Coronary artery (tissue), 2 donors: ENCODE results near the gene ADAMTS15.

Experiments used
- DNase-seq: peaks from one replicate; pipeline ENCODE4 v3.0.0-alpha.2; 2017; ENCODE audit warnings: low spot score
- H3K27ac ChIP-seq, 2 donors: fragments of 200-600 bp; sonication (generic); one replicate each; pipeline ENCODE4 v1.5.1; 2016 to 2019
- H3K4me3 ChIP-seq: fragments of 200-600 bp; sonication (generic); 2 replicates; pipeline ENCODE4 v1.5.1; 2016; ENCODE audit warnings: mild to moderate bottlenecking, moderate library complexity
- TF ChIP-seq, protein P1 (sequence below): fragments of 200-600 bp; sonication (generic); IDR thresholded peaks from one replicate; pipeline ENCODE4 v1.5.1; 2019; ENCODE audit warnings: antibody characterized with exemption

Gene ADAMTS15

GRCh38 chr11:130418756-130419155 lies 29.7 kb upstream of the ADAMTS15 start:
- TF ChIP-seq, protein P1, sequence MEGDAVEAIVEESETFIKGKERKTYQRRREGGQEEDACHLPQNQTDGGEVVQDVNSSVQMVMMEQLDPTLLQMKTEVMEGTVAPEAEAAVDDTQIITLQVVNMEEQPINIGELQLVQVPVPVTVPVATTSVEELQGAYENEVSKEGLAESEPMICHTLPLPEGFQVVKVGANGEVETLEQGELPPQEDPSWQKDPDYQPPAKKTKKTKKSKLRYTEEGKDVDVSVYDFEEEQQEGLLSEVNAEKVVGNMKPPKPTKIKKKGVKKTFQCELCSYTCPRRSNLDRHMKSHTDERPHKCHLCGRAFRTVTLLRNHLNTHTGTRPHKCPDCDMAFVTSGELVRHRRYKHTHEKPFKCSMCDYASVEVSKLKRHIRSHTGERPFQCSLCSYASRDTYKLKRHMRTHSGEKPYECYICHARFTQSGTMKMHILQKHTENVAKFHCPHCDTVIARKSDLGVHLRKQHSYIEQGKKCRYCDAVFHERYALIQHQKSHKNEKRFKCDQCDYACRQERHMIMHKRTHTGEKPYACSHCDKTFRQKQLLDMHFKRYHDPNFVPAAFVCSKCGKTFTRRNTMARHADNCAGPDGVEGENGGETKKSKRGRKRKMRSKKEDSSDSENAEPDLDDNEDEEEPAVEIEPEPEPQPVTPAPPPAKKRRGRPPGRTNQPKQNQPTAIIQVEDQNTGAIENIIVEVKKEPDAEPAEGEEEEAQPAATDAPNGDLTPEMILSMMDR = no peak
- Histone ChIP-seq H3K27ac (peak overlapping the region in 1 of 2 donors; percentile 54), H3K4me3 (no peak overlapping the region)
- no peak for DNase-seq

DNA sequence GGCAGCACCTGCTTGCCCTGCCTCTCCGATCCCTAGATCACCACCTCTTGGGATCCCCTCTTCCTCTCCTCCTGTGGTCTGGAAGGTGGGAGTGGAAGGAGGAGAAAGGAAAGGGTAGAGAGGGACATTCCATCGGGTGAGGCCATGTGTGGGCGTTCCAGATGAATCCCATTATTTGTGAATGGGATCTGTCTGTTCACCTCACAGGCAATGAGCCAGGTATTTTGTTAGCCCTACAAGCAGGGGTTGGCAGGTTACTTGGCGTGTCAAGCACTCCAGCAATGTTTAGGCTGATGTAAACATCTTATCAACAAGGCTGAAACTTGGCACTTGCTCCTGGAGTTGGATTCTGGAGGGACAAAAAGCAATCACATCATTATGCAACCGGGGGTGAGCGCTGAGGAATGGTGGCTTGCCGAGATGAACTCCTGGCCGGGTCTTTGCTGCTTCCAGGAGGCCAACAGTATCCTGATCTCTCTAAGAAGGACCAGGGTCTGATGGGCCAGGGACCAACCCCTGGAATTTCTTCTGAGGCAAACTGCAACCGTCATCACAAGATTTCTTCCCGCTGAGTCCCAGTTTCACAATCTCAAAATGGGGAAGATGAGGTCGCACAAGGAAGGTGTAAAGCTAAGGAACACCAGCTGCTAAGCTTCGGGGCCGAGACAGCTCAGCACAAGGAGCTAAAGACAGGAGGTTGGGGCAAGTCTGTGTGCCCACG lies 27.8 kb upstream of the ADAMTS15 start:
- DNase-seq = no peak
- TF ChIP-seq, protein P1 = no peak
- Histone ChIP-seq H3K4me3 (no peak overlapping the region), H3K27ac (peak overlapping the region in 1 of 2 donors; percentile 47)

DNA sequence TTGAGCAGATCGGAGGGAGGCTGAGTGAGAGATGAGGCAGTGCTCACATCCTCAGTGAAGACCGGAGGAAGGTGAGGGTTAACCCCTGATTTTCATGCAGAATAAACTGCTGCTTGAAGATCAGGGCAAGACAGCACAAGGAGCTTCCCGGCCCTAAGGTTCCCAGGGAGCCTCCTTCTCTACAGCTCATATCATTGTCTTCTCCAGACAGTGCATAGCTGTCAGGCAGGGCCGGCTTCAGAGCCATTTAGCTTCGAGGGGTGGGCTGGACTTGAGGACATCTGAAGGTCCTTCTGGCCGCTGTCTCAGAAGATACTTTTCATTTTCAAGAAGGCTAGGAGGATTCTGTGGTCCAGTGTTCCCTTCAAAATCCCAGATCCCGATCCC lies 27.3 kb upstream of the ADAMTS15 start:
- peak overlapping the region in 1 of 2 donors; percentile 47 for H3K27ac ChIP-seq
- H3K4me3 ChIP-seq = no peak overlapping the region
- TF ChIP-seq, protein P1 = no peak
- DNase-seq = no peak

DNA sequence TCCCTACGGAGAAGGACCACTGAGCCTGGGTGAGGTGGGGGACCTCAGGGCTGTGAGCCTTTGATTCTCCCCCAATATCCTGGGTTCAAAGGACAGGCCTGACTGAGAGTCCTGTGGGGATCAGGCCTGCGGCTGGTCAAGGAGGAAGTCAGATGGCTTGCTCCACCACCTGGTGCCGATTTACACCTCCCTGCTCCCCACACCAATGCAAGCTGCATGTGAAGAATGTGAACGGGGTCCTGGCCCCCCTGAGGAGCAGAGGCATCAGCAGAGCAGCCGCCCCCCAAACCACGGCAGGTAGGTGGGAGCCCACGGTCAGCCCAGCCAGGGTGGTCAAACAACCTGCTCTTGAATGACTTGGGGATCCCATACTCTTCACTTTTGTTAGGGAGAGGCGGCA lies 26.7 kb upstream of the ADAMTS15 start:
- no peak overlapping the region for H3K4me3 ChIP-seq
- H3K27ac ChIP-seq = no peak overlapping the region
- TF ChIP-seq, protein P1 = no peak
- DNase-seq = no peak

DNA sequence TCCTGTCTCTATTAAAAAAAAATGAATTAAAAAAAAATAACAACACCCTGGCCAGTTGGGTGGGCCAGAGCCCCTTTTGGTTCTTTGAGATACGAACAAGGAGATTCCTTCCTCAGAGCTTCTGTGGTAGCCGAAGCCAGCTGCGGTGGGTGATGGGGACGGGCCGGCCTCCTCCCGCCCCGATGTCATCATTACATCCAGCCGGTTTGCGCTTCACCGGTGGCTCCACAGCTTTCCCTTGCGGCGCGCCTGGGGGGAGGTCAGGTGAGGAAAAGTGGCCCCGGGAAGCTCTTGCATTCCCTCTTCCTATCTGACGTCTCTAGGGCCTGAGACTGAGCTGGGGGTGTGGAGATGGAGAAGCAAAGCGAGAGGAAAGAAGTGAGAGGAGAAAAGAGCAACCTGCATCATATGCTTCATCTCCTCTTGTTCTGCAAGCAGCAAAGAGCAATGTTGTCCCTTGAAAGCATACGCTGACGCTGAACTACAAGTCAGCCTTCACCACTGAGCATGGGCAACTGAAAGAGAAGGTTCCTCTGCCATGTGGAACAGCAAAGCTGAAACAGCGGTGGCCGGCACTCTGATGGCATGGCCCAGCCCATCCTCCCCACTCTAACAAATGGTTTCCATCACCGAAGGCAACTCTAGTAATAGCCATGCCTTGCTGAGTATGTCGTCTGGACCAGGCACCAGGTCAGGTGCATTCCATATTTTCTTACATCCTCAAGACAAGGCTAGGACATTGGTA lies 26.0 kb upstream of the ADAMTS15 start:
- DNase-seq = no peak
- TF ChIP-seq, protein P1 = no peak
- H3K27ac ChIP-seq = no peak overlapping the region
- H3K4me3 ChIP-seq = no peak overlapping the region

DNA sequence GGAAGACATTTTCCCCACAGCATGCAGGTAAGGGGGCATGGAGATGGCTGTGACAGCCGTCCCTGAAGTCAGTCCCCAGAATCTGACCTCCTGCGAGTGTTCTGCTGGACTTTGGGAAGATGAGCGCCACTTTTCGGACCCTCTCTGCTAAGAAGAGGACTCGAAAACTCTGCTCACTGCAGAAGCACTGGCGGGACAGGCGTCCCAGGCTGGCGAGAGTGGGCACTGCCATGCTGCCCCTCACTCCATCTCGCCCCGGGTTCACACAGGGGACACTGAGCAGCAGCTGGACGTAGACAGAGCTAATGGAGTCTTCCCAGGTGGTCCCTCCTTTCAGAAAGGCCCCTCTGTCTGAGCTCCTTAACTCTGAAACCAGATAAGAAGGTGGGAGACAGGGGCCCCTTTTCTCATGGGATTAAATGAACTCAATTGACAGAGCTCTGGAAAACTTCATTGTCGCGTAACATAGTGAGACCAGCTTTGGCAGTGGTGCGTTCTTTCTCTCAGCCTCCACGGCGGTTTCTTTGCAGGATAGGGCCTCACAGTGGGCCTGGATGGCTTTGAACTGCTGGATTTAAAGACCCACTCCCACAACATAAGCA lies 24.8 kb upstream of the ADAMTS15 start:
- no peak for DNase-seq
- Histone ChIP-seq H3K27ac (no peak overlapping the region), H3K4me3 (no peak overlapping the region)
- TF ChIP-seq, protein P1 = no peak
